ENCODE data around the gene HCN1.
"Not testable (repeated sequence)": the region's sequence is repeated elsewhere in the genome, so short reads cannot be mapped to it uniquely, and the experiment has no call there.

HCN1 gene

DNA sequence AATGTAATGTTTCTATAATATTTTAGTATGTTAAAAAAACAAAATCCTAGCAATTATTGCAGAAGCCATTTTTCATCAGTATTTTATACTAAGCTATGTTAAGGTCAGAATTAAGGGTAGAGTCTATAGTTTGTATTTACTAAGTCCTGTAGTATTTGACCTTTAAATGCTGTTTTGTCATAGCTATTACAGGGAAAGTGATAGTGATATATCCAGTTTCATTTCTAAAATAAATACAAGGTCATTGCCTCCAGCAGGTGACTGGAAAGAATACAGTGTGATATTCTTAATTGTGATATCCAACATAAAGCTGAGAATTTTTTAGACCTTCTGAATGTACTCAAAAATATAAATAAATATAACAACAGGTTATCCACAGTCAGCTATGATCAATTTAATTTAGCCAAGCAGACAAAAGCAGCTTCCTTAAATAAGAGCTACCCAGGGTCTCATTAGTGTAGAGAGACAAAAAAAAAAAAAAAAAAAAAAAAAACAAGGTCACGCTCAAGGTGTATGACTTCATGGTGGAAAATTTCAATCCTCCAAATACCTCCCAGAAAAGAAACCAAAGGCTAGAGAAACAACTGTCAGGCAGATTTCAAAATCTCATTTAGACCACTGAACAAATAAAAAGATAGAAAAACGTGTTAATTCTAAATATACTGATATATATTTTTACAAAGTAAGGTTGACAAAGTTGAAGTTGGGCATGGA lies 278.7 kb downstream of the HCN1 start:
- DNase-seq (ENCODE audit: low read depth in 2 of 2): no peak

DNA sequence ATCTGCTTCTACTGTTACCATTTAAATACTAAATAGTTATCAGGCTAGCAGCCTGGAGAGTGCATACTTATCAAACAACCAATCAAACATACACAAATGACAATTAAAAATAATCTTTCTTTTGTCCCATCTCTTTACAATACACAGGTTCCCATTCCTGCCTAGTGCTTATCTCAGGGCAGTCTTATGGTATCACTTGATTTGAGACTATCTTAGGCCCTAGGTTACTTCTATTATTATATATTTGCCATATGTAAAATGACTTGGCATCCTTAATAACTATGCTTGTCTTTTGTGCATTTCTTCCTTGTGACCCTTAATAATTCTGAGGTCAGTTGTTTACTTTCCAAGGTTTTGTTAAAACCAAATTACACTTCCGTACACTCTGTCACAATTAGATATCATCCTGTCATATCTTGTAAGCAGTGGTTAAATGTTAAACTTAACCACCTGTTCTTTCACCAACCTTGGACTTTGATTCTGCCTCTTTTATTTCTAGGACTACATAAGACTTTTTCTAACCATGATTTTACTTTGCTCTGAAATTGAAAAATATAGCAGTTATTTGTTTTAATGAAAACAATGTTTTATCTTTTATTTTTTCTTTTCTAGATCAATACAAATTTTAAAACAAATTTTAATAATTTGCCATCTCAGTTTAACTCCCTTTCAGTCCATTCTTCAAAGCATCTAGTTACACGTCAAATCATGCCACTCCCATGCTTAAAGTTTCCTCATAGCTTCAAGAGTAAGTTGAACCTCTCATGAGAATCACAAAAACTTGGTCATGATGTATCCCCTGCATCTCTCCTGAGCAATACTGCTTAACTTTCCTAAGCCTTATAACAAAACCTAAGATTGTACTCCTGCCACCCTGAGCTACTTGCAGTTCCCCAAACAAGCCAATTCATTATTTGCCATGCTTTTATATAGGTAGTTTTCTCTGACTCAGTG lies 281.3 kb downstream of the HCN1 start:
- no peak for DNase-seq (ENCODE audit: low read depth in 2 of 2)

DNA sequence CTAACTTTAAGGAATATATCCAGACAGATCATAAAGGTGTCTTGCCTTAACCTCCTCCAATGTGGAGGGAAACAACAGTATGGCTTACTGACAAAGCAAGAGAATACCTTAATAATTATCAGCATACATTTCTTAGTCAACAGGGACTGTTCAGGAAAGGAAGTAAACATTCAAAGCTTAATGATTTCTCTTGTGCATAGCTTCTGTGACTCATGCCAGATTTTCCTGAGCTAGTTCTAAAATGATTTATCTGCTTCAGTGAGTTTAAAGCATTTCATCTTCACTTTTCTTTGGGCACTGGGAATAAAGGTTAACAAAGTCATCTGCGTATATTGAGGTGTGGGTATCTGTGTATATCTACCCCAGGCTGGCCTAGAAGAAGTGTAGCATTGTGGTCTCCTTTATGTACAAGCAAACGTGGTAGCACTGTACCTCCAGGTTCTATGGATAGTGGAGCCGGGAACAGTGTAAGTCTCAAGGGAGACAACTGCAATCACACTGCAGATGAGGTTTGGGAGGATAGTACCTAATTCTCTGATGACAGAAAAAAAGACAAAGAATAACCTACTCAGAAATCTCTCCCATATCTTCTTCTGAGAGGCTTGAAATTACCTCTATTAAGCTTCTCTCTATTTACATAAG lies 284.1 kb downstream of the HCN1 start:
- peak in 1 of 2 experiments; percentile 0 for DNase-seq (ENCODE audit: low read depth in 2 of 2)

GRCh38 chr5:45410304-45410995 lies 285.7 kb downstream of the HCN1 start:
- no peak for DNase-seq (ENCODE audit: low read depth in 2 of 2)

DNA sequence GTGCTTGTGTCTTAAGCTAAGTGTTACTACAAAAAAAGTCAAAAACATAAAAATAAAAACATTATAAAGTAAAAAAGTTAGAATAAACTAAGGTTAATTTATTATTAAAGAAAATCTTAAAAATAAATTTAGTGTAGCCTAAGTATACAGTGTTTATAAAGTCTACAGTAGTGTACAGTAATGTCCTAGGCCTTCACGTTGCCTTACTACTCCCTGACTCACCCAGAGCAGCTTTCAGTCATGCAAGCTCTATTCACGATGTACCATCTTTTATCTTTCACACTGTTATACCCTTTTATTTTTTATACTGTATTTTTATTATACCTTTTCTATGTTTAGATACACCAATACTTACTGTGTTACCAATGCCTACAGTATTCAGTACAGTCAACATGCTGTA lies 288.1 kb downstream of the HCN1 start:
- DNase-seq (ENCODE audit: low read depth in 2 of 2): no peak

GRCh38 chr5:45402804-45403455 lies 293.2 kb downstream of the HCN1 start:
- no peak for DNase-seq (ENCODE audit: low read depth in 2 of 2)

- no peak for DNase-seq (ENCODE audit: low read depth in 2 of 2)
These were observed 297.1 kb downstream of the HCN1 start for GRCh38 chr5:45399041-45399440.

DNA sequence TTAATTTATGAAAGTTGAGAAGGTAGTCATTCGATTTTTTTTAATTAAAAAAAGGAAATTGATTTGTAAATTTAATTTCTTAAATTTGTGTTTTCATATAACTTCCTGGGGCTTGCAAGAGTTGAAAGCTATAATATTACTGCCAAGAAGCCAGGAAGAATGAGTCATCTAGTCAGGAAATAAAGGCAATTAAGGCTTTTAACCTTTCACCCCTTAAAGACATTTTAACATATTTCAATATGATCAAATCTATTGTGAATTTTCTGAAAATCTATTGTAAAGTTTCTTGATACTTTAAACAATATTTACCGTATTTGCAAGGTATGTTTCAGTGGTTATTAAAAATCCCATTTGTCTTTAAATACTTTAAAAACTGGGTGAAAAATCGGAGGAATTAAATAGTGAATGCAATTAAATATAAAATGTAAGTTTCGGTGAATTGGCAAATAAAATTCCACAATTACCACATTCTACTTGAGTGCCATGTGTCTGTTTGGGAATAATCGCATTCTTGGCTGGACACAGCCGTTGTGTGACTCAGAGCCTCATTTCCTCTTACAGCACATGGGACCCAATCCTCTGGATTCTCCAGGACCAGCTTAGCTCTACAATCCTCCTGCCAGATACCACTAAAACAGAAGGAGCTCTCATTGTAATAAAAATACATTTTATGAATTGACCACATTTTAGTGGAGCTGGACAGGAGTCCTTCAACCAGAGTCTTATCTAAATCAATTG lies 310.7 kb downstream of the HCN1 start:
- DNase-seq (ENCODE audit: low read depth in 2 of 2): peak; percentile 28 to 36

- DNase-seq (ENCODE audit: low read depth in 2 of 2): no peak
These were observed 312.2 kb downstream of the HCN1 start for GRCh38 chr5:45383985-45384384.

- no peak for DNase-seq (ENCODE audit: low read depth in 2 of 2)
These were observed 313.6 kb downstream of the HCN1 start for GRCh38 chr5:45382583-45382982.

GRCh38 chr5:45376417-45376816 lies 319.8 kb downstream of the HCN1 start:
- DNase-seq (ENCODE audit: low read depth in 2 of 2): peak; percentile 8 to 12

GRCh38 chr5:45372629-45373028 lies 323.6 kb downstream of the HCN1 start:
- DNase-seq (ENCODE audit: low read depth in 2 of 2): no peak

DNA sequence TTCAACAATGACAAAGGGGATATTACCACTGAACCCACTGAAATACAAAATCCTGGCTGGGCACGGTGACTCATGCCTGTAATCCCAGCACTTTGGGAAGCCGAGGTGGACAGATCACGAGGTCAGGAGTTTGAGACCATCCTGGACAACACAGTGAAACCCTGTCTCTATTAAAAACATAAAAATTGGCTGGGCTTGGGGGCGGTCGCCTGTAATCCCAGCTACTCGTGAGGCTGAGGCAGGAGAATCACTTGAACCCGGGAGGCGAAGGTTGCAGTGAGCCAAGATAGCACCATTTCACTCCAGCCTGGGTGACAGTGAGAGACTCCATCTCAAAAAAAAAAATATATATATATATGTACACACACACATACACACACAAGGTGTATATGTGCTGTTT lies 324.8 kb downstream of the HCN1 start:
- DNase-seq (ENCODE audit: low read depth in 2 of 2): not testable (repeated sequence)

GRCh38 chr5:45355189-45355992 lies 340.8 kb downstream of the HCN1 start:
- DNase-seq (ENCODE audit: low read depth in 2 of 2): no peak

DNA sequence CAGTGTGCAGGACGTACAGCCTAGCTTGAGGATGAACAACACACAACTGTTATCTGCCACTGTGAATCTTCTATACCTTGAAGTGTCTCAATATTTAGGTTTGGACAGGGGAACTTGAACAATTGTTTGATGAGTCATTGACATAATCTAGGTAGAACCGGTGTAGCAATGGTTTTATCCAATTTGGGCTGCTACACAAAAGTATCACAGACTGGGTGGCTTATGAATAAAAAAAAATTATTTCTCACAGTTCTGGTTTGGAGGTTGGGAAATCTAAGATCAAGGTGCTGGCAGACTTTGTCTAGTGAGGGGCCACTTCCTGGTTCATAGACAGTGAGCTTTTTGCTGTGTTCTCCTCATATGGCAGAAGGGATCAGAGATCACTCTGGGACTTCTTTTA lies 359.7 kb downstream of the HCN1 start:
- no peak for DNase-seq (ENCODE audit: low read depth in 2 of 2)

GRCh38 chr5:45335978-45336377 lies 360.2 kb downstream of the HCN1 start:
- no peak for DNase-seq (ENCODE audit: low read depth in 2 of 2)

DNA sequence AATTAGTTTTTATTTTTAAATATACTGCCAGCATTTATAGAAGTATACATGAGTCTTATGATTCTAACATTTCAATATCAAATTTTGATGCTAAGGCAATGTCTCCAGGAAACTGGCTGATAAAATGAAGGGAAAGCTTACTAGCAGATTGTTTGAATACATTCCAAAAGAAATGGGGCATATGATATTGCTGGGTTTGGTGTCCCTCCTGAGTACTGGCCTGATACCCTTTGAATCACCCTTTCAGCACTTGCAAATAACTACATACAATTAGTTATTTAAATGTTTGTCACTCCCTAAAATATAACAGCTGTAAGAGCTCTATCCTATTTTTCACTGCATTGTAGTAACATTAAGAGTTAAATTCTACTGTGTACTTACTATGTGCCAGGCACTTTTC lies 360.8 kb downstream of the HCN1 start:
- DNase-seq (ENCODE audit: low read depth in 2 of 2): no peak

DNA sequence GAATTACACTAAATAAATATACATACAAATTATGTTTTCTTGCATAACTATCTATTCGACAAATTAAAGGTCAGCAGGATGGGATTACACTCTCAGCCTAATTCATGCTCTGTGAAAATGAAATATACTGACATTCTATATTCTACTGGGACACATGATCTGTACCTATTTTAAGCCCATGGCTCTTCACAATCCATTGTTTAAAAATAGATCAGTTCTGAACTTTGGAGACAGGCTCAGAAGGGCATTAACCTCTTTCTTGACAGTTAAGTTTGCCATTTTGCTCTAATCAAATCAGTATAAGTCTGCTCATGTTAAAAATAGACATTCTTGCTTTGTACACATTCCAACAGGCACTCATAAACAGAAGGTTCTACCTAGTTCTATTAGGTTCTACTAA lies 361.2 kb downstream of the HCN1 start:
- no peak for DNase-seq (ENCODE audit: low read depth in 2 of 2)

- not testable (repeated sequence) for DNase-seq (ENCODE audit: low read depth in 2 of 2)
These were observed 383.6 kb downstream of the HCN1 start for GRCh38 chr5:45312627-45313026.

DNA sequence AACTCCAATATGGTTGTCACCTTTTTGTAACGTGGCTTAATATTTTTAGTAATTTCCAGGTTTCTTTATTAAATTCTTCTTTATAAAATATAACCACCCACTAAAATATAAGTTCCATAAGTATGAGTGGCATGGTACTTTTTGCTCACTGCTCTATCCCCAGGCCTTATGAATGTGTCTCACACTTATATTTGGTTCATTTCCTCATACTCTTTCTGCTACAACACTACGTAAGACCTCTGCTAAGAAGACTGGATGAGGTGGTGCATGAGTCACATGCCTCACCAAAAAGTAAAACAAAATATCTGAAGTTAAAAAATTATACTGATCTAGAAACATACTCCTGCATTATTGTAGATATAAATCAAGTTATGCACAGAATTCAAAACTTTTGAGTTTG lies 400.9 kb downstream of the HCN1 start:
- DNase-seq (ENCODE audit: low read depth in 2 of 2): no peak
